Fibroblast of lung (primary cell): Measurements from ENCODE around the gene CLCN7. TPM values are rescaled to one million over a fixed set of nuclear protein-coding genes. Genes with fewer than 3 reads are reported as not detected.

ENCODE experiments used
- DNase-seq, 2 donors: peaks; one replicate each; pipeline versions ENCODE4 v3.0.0 to v3.0.0-alpha.2; 2010; ENCODE audit warnings: low read depth in 2 of 2
- H2AFZ ChIP-seq: 2 replicates; pipeline ENCODE4 v1.5.1; 2012; ENCODE audit warnings: low read length, control low read depth, inconsistent platforms
- H3K27ac ChIP-seq: 2 replicates; pipeline ENCODE4 v1.5.1; 2011; ENCODE audit warnings: low read length, control low read depth; ENCODE audit not compliant: insufficient read depth
- H3K27me3 ChIP-seq: 2 replicates; pipeline ENCODE4 v1.5.1; 2011; ENCODE audit warnings: mild to moderate bottlenecking, low read length; ENCODE audit not compliant: control insufficient read depth, insufficient read depth
- H3K36me3 ChIP-seq: 2 replicates; pipeline ENCODE4 v1.5.1; 2011; ENCODE audit warnings: low read length; ENCODE audit not compliant: control insufficient read depth, insufficient read depth
- H3K4me1 ChIP-seq: 2 replicates; pipeline ENCODE4 v1.5.1; 2011; ENCODE audit warnings: low read length; ENCODE audit not compliant: control insufficient read depth, insufficient read depth; ENCODE audit errors: extremely low read depth
- H3K4me2 ChIP-seq: 2 replicates; pipeline ENCODE4 v1.5.1; 2011; ENCODE audit warnings: low read length, control low read depth; ENCODE audit not compliant: insufficient read depth; ENCODE audit errors: extremely low read depth
- H3K4me3 ChIP-seq, 4 experiments: fragments of 200-600 bp in 1 of 4; sonication (generic) in 1 of 4; replicated peaks in 1 of 4; 2 replicates each; pipeline ENCODE4 v1.5.1; 2011 to 2016; ENCODE audit warnings: low read length in 4 of 4, low read depth in 3 of 4, mild to moderate bottlenecking in 3 of 4, control low read depth in 2 of 4, inconsistent platforms in 1 of 4, mixed read lengths in 1 of 4; ENCODE audit not compliant: insufficient read depth in 1 of 4; ENCODE audit errors: control extremely low read depth in 1 of 4
- H3K79me2 ChIP-seq: 2 replicates; pipeline ENCODE4 v1.5.1; 2012; ENCODE audit warnings: mild to moderate bottlenecking, low read length, inconsistent platforms; ENCODE audit not compliant: control insufficient read depth, insufficient read depth
- H3K9ac ChIP-seq: 2 replicates; pipeline ENCODE4 v1.5.1; 2011; ENCODE audit warnings: mild to moderate bottlenecking, low read length, control low read depth; ENCODE audit not compliant: insufficient read depth
- H3K9me3 ChIP-seq: 2 replicates; pipeline ENCODE4 v1.5.1; 2012; ENCODE audit warnings: low read depth, low read length; ENCODE audit not compliant: control insufficient read depth, insufficient read depth
- H4K20me1 ChIP-seq: 2 replicates; pipeline ENCODE4 v1.5.1; 2011; ENCODE audit warnings: low read length; ENCODE audit not compliant: control insufficient read depth, insufficient read depth; ENCODE audit errors: extremely low read depth
- CTCF ChIP-seq, 2 donors: IDR thresholded peaks in 1 of 2; conservative IDR thresholded peaks in 1 of 2; 1 replicate in 1 of 2; 2 replicates in 1 of 2; pipeline ENCODE4 v1.5.1; 2011 to 2012; ENCODE audit warnings: low read length in 2 of 2, control low read depth in 1 of 2, inconsistent platforms in 1 of 2, low read depth in 1 of 2, mild to moderate bottlenecking in 1 of 2
- EZH2 ChIP-seq: IDR thresholded peaks from 2 replicates; pipeline ENCODE4 v1.5.1; 2012; ENCODE audit warnings: low read length, control low read depth, mild to moderate bottlenecking; ENCODE audit errors: missing control alignments
- polyA plus RNA-seq, 2 donors: library from polyadenylated mRNA; depleted of rRNA in 1 of 2; stranded (reverse) in 1 of 2; unstranded in 1 of 2; fragments of >200 nt; gene quantifications; 2 replicates each; pipeline ENCODE4 v1.2.1, GENCODE V29; 2011 to 2012; ENCODE audit warnings: missing spikeins in 1 of 2
- total RNA-seq: library from RNA; depleted of rRNA; stranded (reverse); fragments of >200 nt; gene quantifications from 2 replicates; pipeline ENCODE4 v1.2.1, GENCODE V29; 2014

The CLCN7 gene
- total and polyA plus RNA-seq, 2 donors (not counting 1 experiment from before 2014, with no cell fraction given): 25.0 to 83.4 TPM

- H3K27ac ChIP-seq: no peak overlapping the region
- H2AFZ ChIP-seq: no peak overlapping the region
- H3K79me2 ChIP-seq: no peaks in the 10 kb centered on the region
- TF ChIP-seq EZH2 (no peak), CTCF (conservative IDR thresholded peaks at IDR 0.05 in 1 of 2, IDR thresholded peaks at IDR 0.05 in 1 of 2; ENCODE audit: low read depth in 1 of 2, low read length in 2 of 2) (no peak)
- no peaks in the 10 kb centered on the region for H3K4me1 ChIP-seq
- H3K36me3 ChIP-seq: no peaks in the 10 kb centered on the region
- H3K4me2 ChIP-seq: no peak overlapping the region
- no peak for DNase-seq
- H3K9ac ChIP-seq: no peak overlapping the region
- H4K20me1 ChIP-seq: no peaks in the 10 kb centered on the region
- H3K27me3 ChIP-seq: no peaks in the 10 kb centered on the region
- H3K4me3 ChIP-seq: no peak overlapping the region
- no peaks in the 10 kb centered on the region for H3K9me3 ChIP-seq
These were observed 41.1 kb downstream of the CLCN7 start for GRCh38 chr16:1433756-1434155.

DNA sequence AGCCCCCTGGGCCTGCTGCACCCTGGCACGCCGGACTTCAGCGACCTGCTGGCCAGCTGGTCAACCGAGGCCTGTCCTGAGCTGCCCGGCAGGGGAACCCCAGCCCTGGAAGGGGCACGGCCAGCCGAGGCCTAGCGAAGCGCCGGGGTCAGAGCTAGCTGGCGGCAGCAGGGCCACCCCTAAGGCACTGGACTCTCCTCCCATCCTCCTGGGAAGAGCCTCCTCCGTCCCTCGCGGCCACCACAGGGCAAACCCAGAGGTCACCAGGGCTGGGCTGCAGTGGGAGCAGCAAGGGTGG is 41.6 kb downstream of the CLCN7 start:
- Histone ChIP-seq H4K20me1 (no peaks in the 10 kb centered on the region), H2AFZ (no peak overlapping the region), H3K4me1 (no peaks in the 10 kb centered on the region), H3K4me2 (no peak overlapping the region), H3K9ac (no peak overlapping the region), H3K4me3 (no peak overlapping the region), H3K9me3 (no peaks in the 10 kb centered on the region), H3K36me3 (no peaks in the 10 kb centered on the region), H3K27me3 (no peaks in the 10 kb centered on the region), H3K27ac (no peak overlapping the region), H3K79me2 (no peaks in the 10 kb centered on the region)
- no peak for TF ChIP-seq EZH2
- TF ChIP-seq CTCF (conservative IDR thresholded peaks at IDR 0.05 in 1 of 2, IDR thresholded peaks at IDR 0.05 in 1 of 2; ENCODE audit: low read depth in 1 of 2, low read length in 2 of 2): no peak
- no peak for DNase-seq

GRCh38 chr16:1432388-1433262 is 42.2 kb downstream of the CLCN7 start:
- H3K9ac ChIP-seq: no peak overlapping the region
- no peak overlapping the region for H3K4me3 ChIP-seq
- no peaks in the 10 kb centered on the region for H3K4me1 ChIP-seq
- H3K36me3 ChIP-seq: no peaks in the 10 kb centered on the region
- H3K4me2 ChIP-seq: no peak overlapping the region
- no peak overlapping the region for H3K27ac ChIP-seq
- no peak for DNase-seq
- H4K20me1 ChIP-seq: no peaks in the 10 kb centered on the region
- H3K9me3 ChIP-seq: no peaks in the 10 kb centered on the region
- H3K79me2 ChIP-seq: no peaks in the 10 kb centered on the region
- no peak overlapping the region for H2AFZ ChIP-seq
- TF ChIP-seq EZH2 (no peak), CTCF (conservative IDR thresholded peaks at IDR 0.05 in 1 of 2, IDR thresholded peaks at IDR 0.05 in 1 of 2; ENCODE audit: low read depth in 1 of 2, low read length in 2 of 2) (no peak)
- H3K27me3 ChIP-seq: no peaks in the 10 kb centered on the region
